SK-N-MC (cell line): ENCODE results near the gene LSM2.

Source experiments
- EZH2 ChIP-seq: fragments of 200-600 bp; sonication (generic); IDR thresholded peaks from one replicate; pipeline ENCODE4 v1.6.1; 2017; ENCODE audit warnings: antibody characterized with exemption
- FOXP2 ChIP-seq: optimal IDR thresholded peaks from 2 replicates; pipeline ENCODE3; 2011; ENCODE audit warnings: mild to moderate bottlenecking, moderate library complexity; ENCODE audit not compliant: insufficient read depth; ENCODE audit errors: extremely low read length, control extremely low read depth
- POLR2AphosphoS5 ChIP-seq: IDR thresholded peaks from 2 replicates; pipeline ENCODE4 v1.6.1; 2012; ENCODE audit warnings: mild to moderate bottlenecking, low read depth, low read length, borderline replicate concordance

- TF ChIP-seq POLR2AphosphoS5 (no peak; the same call in 1 of the 2 replicates), EZH2 (no peak), FOXP2 (no peak)
Observed at GRCh38 chr6:31777667-31778050, 29.1 kb downstream of the LSM2 start.
